ENCODE results near the gene KLC3. TPM values are rescaled to one million over a fixed set of nuclear protein-coding genes. Genes with fewer than 3 reads are reported as not detected.

Gene KLC3
- total RNA-seq, 2 experiments from 2014 or later: not detected

GRCh38 chr19:45347570-45348366, 7.2 kb downstream of the KLC3 start:
- no peaks in the 10 kb centered on the region for H3K4me1 Mint-ChIP-seq
- CTCF ChIA-PET: interaction anchor here (1.5 kb wide), 1 partner anchor 10 kb away, joined by 6 read pairs; no protein-coding TSS in a partner anchor
- H3K9me3 Mint-ChIP-seq (ENCODE audit: low read depth): no peaks in the 10 kb centered on the region
- no peak overlapping the region for H3K27ac Mint-ChIP-seq
- H3K36me3 Mint-ChIP-seq: no peaks in the 10 kb centered on the region
- no peak overlapping the region for H3K4me3 Mint-ChIP-seq
- H3K27me3 Mint-ChIP-seq: peaks cover 12% of the 10 kb centered on the region
- DNase-seq (no peak), ATAC-seq (no peak)

DNA sequence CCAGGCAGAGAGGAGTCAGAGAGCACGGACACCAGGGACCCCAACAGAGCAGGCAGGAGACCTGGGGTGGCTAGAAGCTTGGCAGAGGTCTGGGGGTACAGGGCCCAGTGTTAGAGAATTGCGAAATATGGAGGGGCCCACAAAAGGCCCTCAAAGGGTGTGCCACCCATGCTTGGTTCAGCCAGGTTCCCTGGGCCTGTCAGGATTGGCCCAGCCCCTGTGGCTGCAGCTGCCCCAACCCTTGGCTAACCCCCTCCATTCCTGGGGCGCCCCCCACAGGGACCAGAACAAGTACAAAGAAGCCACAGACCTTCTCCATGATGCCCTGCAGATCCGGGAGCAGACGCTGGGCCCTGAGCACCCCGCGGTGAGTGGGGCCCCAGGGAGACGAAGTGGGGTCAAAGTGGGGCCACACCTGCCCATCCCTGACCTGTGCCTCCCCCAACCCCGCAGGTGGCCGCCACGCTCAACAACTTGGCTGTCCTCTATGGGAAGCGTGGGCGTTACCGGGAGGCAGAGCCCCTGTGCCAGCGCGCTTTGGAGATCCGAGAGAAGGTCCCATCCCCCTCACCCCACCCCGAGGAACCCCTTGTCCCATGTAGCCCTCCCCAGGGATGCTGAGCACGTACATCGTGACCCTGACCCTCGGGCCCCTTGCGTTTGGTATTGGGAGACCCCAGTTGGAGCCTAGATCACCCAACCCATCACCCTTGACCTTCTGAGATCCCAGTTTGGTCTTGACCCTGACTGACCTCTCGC, 8.0 kb downstream of the KLC3 start:
- no peaks in the 10 kb centered on the region for H3K36me3 Mint-ChIP-seq
- DNase-seq (no peak), ATAC-seq (no peak)
- no peaks in the 10 kb centered on the region for H3K9me3 Mint-ChIP-seq (ENCODE audit: low read depth)
- H3K4me1 Mint-ChIP-seq: no peaks in the 10 kb centered on the region
- H3K27ac Mint-ChIP-seq: no peak overlapping the region
- H3K27me3 Mint-ChIP-seq: peaks cover 11% of the 10 kb centered on the region
- H3K4me3 Mint-ChIP-seq: no peak overlapping the region
- CTCF ChIA-PET: interaction anchor here (1.5 kb wide), 1 partner anchor 11 kb away, joined by 6 read pairs; no protein-coding TSS in a partner anchor

DNA sequence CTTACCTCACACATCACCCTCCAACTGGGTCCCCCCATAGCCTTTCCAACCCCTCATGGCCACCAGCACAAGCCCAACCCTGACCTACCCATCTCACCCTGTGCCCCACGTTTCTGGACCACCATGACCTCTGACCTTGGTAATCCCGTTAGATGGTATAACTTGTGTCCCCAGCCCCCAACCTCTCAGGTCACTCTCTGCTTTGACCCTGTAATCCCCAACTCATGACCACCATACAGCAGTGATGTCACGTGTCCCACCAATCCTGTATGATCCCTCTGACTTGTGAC, 8.5 kb downstream of the KLC3 start:
- Mint-ChIP-seq H3K36me3 (no peaks in the 10 kb centered on the region), H3K4me3 (no peak overlapping the region), H3K27ac (no peak overlapping the region), H3K27me3 (peaks cover 8% of the 10 kb centered on the region), H3K9me3 (ENCODE audit: low read depth) (no peaks in the 10 kb centered on the region), H3K4me1 (no peaks in the 10 kb centered on the region)
- no peak for DNase-seq
- CTCF ChIA-PET: no interaction called here
- ATAC-seq: no peak

GRCh38 chr19:45349430-45349941, 8.9 kb downstream of the KLC3 start:
- CTCF ChIA-PET: interaction anchor here (0.6 kb wide), 1 partner anchor 569 kb away, joined by 3 read pairs; no protein-coding TSS in a partner anchor
- no peaks in the 10 kb centered on the region for H3K4me1 Mint-ChIP-seq
- peaks cover 8% of the 10 kb centered on the region for H3K27me3 Mint-ChIP-seq
- no peak overlapping the region for H3K4me3 Mint-ChIP-seq
- H3K27ac Mint-ChIP-seq: no peak overlapping the region
- DNase-seq: no peak
- ATAC-seq: no peak
- H3K9me3 Mint-ChIP-seq (ENCODE audit: low read depth): no peaks in the 10 kb centered on the region
- no peaks in the 10 kb centered on the region for H3K36me3 Mint-ChIP-seq

DNA sequence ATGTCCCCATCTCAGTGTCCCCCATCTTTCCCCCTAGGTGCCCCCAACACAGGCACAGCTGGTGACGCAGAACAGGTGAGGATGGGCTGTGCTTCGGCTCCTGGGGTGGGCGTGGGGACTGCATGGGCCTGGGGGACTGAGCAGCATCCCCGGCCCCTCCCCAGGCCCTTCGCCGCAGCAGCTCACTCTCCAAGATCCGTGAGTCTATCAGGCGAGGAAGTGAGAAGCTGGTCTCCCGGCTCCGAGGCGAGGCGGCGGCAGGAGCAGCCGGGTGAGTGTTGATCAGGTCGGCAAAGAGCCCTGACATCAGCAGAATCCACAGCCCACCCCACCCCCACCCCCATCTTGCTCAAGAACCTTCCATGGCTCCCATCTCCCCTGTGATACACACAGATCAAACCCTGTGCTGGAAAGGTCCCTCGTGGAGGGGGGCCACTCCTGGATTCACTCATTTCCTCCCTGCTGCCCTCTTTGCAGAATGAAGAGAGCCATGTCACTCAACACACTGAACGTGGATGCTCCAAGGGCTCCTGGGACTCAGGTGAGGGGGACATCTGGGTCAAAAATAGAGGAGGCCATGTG, 10.0 kb downstream of the KLC3 start:
- DNase-seq: no peak
- no peak for ATAC-seq
- H3K4me1 Mint-ChIP-seq: no peaks in the 10 kb centered on the region
- no peaks in the 10 kb centered on the region for H3K9me3 Mint-ChIP-seq (ENCODE audit: low read depth)
- CTCF ChIA-PET: no interaction called here
- no peak overlapping the region for H3K27ac Mint-ChIP-seq
- no peak overlapping the region for H3K4me3 Mint-ChIP-seq
- peaks cover 5% of the 10 kb centered on the region for H3K27me3 Mint-ChIP-seq
- peaks cover 3% of the 10 kb centered on the region for H3K36me3 Mint-ChIP-seq

GRCh38 chr19:45351401-45351952, 10.9 kb downstream of the KLC3 start:
- Mint-ChIP-seq H3K9me3 (ENCODE audit: low read depth) (no peaks in the 10 kb centered on the region), H3K4me1 (no peaks in the 10 kb centered on the region), H3K27me3 (no peaks in the 10 kb centered on the region), H3K36me3 (peaks cover 5% of the 10 kb centered on the region), H3K27ac (no peak overlapping the region), H3K4me3 (no peak overlapping the region)
- ATAC-seq: no peak
- CTCF ChIA-PET: no interaction called here
- DNase-seq: no peak

DNA sequence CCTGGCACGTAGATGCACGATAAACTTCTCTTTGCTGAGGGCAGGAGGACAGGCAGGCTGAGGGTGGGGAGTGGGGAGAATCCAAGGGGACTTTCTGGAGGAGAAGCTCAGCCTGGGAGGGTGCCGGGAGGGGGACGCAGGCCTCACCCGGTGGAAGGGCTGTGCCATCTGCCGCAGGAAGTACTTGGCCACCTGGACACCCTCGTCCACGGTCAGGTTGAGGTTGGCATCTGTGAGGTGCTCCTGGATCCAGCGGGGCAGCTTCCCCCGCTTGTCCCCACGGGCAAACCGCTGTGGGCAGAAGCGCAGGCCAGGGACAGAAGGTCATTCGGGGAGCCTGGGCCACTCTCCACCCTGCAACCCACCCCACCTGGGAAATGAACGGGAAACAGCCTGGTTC, 11.5 kb downstream of the KLC3 start:
- Mint-ChIP-seq H3K36me3 (peaks cover 5% of the 10 kb centered on the region), H3K27me3 (no peaks in the 10 kb centered on the region), H3K9me3 (ENCODE audit: low read depth) (no peaks in the 10 kb centered on the region), H3K4me3 (no peak overlapping the region), H3K4me1 (no peaks in the 10 kb centered on the region), H3K27ac (no peak overlapping the region)
- no peak for ATAC-seq
- CTCF ChIA-PET: no interaction called here
- no peak for DNase-seq

- H3K27me3 Mint-ChIP-seq: no peaks in the 10 kb centered on the region
- no peak overlapping the region for H3K4me3 Mint-ChIP-seq
- ATAC-seq: no peak
- peaks cover 5% of the 10 kb centered on the region for H3K36me3 Mint-ChIP-seq
- H3K9me3 Mint-ChIP-seq (ENCODE audit: low read depth): no peaks in the 10 kb centered on the region
- no peaks in the 10 kb centered on the region for H3K4me1 Mint-ChIP-seq
- DNase-seq: no peak
- no peak overlapping the region for H3K27ac Mint-ChIP-seq
- CTCF ChIA-PET: no interaction called here
Measured at GRCh38 chr19:45352471-45352870, 11.9 kb downstream of the KLC3 start.

DNA sequence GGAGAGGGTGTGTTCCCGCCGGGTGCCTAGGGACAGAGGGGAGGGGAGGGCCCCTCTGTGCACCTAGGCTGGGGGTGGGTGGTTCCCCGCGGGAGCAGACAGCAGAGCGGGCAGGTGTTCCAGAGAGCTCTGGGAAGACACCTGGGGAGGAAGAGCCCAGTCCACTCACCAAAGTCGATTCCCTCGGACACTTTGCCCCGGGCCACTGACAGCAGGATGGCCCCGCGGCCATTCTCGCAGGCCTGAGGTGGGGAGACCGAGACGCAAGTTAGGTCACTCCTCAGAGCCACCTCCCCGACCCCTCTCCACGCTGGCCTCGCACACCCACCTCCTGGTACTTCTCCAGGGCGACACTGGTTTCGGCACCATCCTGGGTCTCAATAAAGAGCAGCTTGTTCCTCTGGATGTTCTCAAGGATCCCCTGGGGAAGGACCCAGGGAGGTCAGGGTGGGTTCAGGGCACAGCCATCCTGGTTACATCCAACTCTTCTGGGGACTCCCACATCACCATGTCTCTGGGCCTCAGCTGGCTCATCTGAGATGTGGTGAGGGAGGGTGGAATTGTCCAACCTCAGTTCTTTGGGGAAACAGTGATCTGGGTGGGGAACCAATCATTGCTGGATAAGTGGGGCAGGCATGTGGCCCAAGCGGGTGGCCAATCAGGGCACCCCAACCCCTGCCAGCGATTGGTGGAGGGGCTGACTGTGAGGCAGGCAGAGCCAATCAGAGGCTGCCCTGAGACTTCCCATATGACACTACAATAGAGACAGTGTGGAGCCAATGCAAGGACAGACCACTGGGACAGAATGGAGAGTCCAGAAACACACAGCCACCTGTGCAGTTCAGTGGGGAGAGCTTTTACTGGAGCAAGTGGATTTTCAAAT, 12.6 kb downstream of the KLC3 start:
- Mint-ChIP-seq H3K27me3 (no peaks in the 10 kb centered on the region), H3K4me1 (no peaks in the 10 kb centered on the region), H3K4me3 (no peak overlapping the region), H3K36me3 (peaks cover 5% of the 10 kb centered on the region), H3K27ac (no peak overlapping the region), H3K9me3 (ENCODE audit: low read depth) (no peaks in the 10 kb centered on the region)
- DNase-seq: no peak
- CTCF ChIA-PET: no interaction called here
- no peak for ATAC-seq

- CTCF ChIA-PET: no interaction called here
- H3K27ac Mint-ChIP-seq: no peak overlapping the region
- DNase-seq: no peak
- ATAC-seq: no peak
- H3K36me3 Mint-ChIP-seq: peaks cover 5% of the 10 kb centered on the region
- no peaks in the 10 kb centered on the region for H3K9me3 Mint-ChIP-seq (ENCODE audit: low read depth)
- H3K4me3 Mint-ChIP-seq: no peak overlapping the region
- H3K4me1 Mint-ChIP-seq: no peaks in the 10 kb centered on the region
- H3K27me3 Mint-ChIP-seq: no peaks in the 10 kb centered on the region
Measured at GRCh38 chr19:45354241-45354842, 13.8 kb downstream of the KLC3 start.

GRCh38 chr19:45355402-45355801, 14.9 kb downstream of the KLC3 start:
- ATAC-seq (no peak), DNase-seq (no peak)
- no peak overlapping the region for H3K27ac Mint-ChIP-seq
- H3K9me3 Mint-ChIP-seq (ENCODE audit: low read depth): no peaks in the 10 kb centered on the region
- H3K4me1 Mint-ChIP-seq: peaks cover 2% of the 10 kb centered on the region
- H3K27me3 Mint-ChIP-seq: no peaks in the 10 kb centered on the region
- CTCF ChIA-PET: interaction anchor here (0.9 to 1.1 kb wide), 2 partner anchors 17 to 366 kb away, joined by 3 read pairs; no protein-coding TSS in a partner anchor
- H3K4me3 Mint-ChIP-seq: no peak overlapping the region
- H3K36me3 Mint-ChIP-seq: peaks cover 5% of the 10 kb centered on the region

DNA sequence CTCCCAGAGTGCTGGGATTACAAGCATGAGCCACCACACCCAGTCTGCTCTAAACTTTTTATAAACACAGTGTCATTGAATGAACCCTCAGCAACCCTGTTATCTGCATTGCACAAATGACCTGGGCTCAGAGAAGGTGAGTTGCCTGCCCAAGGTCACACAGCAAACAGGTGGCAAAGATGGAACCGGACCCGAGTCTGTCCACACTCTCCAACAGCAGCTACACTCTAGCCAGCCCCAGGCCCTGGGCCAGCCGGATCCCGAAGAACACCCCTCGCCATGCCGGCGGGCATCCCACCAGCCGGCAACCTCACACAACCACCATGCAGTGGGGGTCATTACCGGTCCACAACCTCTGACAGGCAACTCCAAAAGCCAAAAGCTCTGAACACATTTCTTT, 15.4 kb downstream of the KLC3 start:
- Mint-ChIP-seq H3K9me3 (ENCODE audit: low read depth) (no peaks in the 10 kb centered on the region), H3K4me3 (no peak overlapping the region), H3K4me1 (peaks cover 2% of the 10 kb centered on the region), H3K27ac (no peak overlapping the region), H3K36me3 (peaks cover 5% of the 10 kb centered on the region), H3K27me3 (no peaks in the 10 kb centered on the region)
- no peak for ATAC-seq
- DNase-seq: no peak
- CTCF ChIA-PET: interaction anchor here (0.9 to 1.1 kb wide), 2 partner anchors 17 to 367 kb away, joined by 3 read pairs; no protein-coding TSS in a partner anchor
